Placental pericyte (primary cell): Measurements from ENCODE around the gene PLD4. TPM values are rescaled to one million over a fixed set of nuclear protein-coding genes. Genes with fewer than 3 reads are reported as not detected.

ENCODE experiments used
- total RNA-seq: library from RNA; depleted of rRNA; stranded (reverse); fragments of >200 nt; gene quantifications from 2 replicates; pipeline ENCODE4 v1.2.3, GENCODE V29; 2012

Gene PLD4, protein sequence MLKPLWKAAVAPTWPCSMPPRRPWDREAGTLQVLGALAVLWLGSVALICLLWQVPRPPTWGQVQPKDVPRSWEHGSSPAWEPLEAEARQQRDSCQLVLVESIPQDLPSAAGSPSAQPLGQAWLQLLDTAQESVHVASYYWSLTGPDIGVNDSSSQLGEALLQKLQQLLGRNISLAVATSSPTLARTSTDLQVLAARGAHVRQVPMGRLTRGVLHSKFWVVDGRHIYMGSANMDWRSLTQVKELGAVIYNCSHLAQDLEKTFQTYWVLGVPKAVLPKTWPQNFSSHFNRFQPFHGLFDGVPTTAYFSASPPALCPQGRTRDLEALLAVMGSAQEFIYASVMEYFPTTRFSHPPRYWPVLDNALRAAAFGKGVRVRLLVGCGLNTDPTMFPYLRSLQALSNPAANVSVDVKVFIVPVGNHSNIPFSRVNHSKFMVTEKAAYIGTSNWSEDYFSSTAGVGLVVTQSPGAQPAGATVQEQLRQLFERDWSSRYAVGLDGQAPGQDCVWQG
- under 0.01 TPM in 1 of 2 replicates, not detected in the other for total RNA-seq

DNA sequence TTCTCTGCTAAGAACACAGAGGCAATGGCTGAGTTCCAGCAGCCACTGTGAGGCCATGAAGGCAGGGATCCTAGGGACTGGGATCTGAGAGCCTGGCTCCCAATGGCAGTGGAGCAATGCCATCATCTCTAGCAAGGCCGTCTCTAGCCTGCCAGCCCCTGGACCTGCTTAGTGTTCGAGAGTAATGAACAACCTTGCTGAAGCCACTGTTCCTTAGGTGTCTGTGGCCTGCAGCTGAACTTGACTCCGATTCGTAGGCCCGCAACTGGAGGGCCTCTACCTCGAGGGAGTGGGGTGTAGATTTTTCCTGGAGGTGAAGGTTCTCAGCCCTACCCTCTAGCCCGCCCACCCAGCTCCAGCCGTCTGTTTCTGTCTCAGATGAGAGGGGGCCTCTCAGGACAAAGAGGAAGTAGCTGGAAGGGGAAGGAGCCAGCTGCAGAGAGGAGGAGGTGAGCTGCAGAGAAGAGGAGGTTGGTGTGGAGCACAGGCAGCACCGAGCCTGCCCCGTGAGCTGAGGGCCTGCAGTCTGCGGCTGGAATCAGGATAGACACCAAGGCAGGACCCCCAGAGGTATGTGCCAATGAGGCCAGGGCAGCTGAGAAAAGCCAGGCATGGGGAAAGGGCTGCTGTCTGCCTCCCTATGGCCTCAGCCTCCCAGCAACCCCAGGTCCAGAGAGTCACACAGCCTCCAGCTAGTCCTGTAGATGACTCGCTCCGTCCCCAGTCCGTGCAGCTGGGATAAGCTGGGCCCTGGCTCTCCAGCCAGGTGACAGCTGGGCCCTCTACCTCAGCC, at the start of gene PLD4:
TSS of gene PLD4 (plus strand) at position 459 of the 793 bp plus-strand sequence. CDS start 2,262 bp downstream, outside the sequence.

DNA sequence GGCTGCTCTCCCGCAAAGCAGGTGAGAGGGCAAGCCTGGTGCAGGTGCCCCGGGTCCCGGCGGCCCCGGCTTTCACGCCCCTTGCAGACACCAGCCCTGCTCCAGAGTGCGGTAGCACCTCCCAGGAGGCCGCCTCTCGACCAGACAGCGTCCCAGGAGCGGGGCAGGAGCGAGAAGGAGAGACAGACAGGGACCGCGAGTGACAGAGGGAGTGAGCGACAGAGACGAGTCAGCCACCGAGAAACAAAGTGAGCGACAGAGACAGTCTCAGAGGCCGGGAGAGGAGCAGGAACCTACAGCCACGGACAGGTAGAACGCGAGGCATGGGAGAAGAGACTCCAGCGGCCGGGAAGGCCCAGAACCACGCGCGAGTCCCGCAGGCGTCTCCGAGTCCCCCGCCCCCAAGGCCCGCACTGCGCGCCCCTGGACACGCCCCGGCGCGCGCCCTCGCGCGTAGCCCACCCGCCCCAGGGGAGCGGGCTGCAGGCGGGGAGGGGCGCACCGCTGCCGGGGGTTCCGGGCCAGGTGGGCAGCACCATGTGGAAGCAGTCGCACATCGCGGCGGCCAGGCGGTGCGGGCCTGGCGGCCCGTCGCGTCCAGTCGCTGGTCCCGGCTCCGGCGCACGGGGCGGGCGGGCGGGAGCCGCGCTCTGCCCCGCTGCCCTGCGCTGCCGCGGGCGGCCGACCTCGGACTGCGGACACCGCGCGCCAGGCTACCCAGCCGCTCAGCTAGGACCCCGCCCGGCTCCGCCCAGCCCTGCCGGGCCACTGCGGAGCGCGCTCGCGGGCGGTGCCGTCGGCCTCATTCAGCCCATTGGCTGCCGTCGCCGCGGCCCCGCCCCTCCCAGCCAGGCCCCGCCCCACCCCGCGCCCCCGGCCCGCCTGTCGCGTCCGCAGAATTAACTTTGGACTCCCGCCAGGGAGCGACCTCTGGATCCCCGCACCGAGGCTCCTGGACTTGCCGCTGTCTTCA, 53.3 kb downstream of the PLD4 start, which contains the start of gene AHNAK2:
TSS of gene AHNAK2 (minus strand) at position 694 of the 973 bp plus-strand sequence. CDS start at position 557, 137 bp downstream.

Other genes starting within 250 kb of the PLD4 start
- gene INF2, start 235.3 kb upstream of the PLD4 start, total RNA-seq = 40.3 and 79.2 TPM in 2 replicates
- 0.43 and 2.2 TPM in 2 replicates for gene ADSS1, start 200.7 kb upstream of the PLD4 start, total RNA-seq
- 59.5 and 89.2 TPM in 2 replicates for gene SIVA1, start 171.7 kb upstream of the PLD4 start, total RNA-seq
- 244 and 287 TPM in 2 replicates for gene AKT1, start 129.1 kb upstream of the PLD4 start, total RNA-seq
- gene ZBTB42, start 123.8 kb upstream of the PLD4 start, total RNA-seq = 2.9 and 3.3 TPM in 2 replicates
- 30.2 and 42.5 TPM in 2 replicates for gene CEP170B, start 59.6 kb upstream of the PLD4 start, total RNA-seq
- 9.2 and 69.4 TPM in 2 replicates for gene AHNAK2, start 53.5 kb downstream of the PLD4 start, total RNA-seq
- gene CLBA1, start 60.9 kb downstream of the PLD4 start, total RNA-seq = 10.6 and 12.0 TPM in 2 replicates
- 12.0 and 76.7 TPM in 2 replicates for gene CDCA4, start 96.2 kb downstream of the PLD4 start, total RNA-seq
- gene GPR132, start 140.6 kb downstream of the PLD4 start, total RNA-seq = under 0.01 TPM in 1 of 2 replicates, not detected in the other
- 1.4 and 1.5 TPM in 2 replicates for gene JAG2, start 243.9 kb downstream of the PLD4 start, total RNA-seq